ENCODE measurements around the gene SEPSECS.
"Not testable (repeated sequence)": the region's sequence is repeated elsewhere in the genome, so short reads cannot be mapped to it uniquely, and the experiment has no call there.

Gene SEPSECS

DNA sequence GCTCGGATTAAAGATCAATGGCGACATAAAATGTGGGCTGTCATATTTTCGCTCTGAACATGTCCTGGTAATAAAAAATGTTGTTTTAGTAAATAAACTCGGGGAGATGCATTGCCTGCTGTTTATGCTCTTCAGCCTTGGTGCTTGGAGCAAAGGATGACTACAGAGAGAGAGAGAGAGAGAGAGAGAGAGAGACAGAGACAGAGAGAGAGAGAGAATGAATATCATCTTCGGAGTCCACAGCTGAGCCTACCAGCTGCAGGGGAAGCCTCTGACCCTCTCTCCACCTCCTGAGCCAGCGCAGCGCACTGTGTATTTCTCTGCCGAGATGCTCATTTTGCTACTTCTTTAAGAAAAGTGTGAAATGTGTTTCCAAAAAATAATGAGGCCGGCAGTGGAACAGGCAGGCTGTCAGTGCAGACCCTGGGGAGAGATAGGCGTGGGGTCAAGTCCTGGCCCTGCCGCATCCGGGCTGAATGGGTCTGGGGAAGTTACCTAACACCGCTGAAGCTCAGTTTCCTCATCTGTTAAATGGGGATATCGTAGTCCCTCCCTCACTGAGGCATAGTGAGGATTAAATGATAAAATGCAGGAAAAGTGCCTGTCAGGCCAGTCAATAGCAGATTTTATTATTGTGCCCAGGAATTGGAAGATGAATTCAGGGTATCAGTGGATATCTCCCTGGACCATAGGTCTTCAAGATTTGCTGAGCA lies 71.0 kb downstream of the SEPSECS start:
- no peak for TF ChIP-seq ZFX (IDR thresholded peaks at IDR 0.05)
- TF ChIP-seq, protein P1, sequence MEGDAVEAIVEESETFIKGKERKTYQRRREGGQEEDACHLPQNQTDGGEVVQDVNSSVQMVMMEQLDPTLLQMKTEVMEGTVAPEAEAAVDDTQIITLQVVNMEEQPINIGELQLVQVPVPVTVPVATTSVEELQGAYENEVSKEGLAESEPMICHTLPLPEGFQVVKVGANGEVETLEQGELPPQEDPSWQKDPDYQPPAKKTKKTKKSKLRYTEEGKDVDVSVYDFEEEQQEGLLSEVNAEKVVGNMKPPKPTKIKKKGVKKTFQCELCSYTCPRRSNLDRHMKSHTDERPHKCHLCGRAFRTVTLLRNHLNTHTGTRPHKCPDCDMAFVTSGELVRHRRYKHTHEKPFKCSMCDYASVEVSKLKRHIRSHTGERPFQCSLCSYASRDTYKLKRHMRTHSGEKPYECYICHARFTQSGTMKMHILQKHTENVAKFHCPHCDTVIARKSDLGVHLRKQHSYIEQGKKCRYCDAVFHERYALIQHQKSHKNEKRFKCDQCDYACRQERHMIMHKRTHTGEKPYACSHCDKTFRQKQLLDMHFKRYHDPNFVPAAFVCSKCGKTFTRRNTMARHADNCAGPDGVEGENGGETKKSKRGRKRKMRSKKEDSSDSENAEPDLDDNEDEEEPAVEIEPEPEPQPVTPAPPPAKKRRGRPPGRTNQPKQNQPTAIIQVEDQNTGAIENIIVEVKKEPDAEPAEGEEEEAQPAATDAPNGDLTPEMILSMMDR (conservative IDR thresholded peaks at IDR 0.05): no peak
- no peak overlapping the region for H3K27ac ChIP-seq

DNA sequence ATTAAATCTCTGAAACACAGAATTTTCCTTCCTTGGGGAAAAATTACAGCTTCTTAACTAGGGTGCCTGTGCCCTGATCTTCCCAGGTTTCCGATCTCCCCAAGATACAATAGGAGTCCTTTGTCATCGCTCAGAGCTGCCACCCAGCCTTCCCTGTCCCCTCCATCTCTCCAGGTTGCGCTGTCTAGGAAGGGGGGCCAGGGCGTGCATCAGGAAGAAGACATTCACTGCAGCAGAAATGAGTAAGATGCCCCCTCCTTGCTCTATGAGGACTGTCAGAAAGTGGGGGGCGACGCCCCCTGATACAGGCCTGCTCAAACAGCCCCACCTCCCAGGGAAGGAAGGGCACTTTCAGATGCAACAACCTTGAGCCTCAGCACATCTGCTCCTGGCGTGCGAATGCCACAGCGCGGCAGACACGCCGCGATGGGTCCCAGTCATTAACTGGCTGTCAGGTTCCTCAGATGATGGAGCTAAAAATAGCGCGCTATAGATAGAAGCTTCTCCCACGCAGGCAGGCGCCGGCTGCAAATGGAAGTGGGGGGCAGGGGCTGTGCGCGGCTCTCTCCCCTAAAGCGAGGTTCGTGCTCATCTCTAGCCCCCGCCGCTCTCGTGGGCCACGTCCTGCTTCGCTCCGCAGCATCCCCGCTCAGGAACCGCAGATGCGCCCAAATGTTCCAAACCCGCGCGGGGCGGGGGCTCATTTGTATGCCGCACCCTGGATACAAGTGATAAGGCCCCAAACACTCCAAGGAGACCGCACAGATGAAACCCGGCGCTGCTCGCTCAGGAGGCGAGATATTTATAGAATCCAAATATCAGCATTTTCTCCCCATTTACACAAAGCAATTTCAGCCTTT lies 71.9 kb downstream of the SEPSECS start:
- TF ChIP-seq ZFX (IDR thresholded peaks at IDR 0.05): no peak
- TF ChIP-seq, protein P1 (conservative IDR thresholded peaks at IDR 0.05): no peak
- H3K27ac ChIP-seq: no peak overlapping the region

DNA sequence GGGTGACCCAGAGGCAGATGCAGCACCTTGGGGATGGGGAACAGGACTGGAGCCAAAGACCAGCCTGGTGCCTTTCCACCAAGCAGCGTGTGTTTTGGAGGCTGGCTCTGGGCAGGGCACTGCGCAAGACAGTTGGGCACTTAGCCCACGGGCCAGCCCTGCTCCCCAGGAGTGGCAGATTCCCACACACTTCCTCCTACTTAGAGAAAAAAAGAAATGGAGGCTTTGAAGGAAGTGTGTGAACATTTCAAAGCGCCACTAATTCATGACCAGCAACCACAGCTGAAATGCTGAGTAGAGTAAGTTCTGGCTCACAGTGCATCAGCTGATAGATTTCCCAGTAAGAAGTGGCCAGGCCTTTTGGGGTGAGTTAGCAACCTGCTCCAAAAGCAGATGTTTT lies 74.6 kb downstream of the SEPSECS start:
- no peak for TF ChIP-seq ZFX (IDR thresholded peaks at IDR 0.05)
- TF ChIP-seq, protein P1 (conservative IDR thresholded peaks at IDR 0.05): no peak
- no peak overlapping the region for H3K27ac ChIP-seq

DNA sequence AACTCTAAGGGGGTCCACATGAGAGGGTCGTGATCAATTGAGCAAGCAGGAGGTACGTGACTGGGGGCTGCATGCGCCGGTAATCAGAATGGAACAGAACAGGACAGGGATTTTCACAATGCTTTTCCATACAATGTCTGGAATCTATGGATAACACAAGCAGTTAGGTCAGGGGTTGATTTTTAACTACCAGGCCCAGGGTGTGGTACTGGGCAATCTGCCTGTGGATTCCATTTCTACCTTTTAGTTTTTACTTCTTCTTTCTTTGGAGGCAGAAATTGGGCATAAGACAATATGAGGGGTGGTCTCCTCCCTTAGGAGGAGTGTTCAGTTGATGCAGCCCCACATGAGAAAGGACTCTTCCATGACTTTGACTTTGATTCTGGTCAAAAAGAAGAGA lies 76.8 kb downstream of the SEPSECS start:
- not testable (repeated sequence) for H3K27ac ChIP-seq

DNA sequence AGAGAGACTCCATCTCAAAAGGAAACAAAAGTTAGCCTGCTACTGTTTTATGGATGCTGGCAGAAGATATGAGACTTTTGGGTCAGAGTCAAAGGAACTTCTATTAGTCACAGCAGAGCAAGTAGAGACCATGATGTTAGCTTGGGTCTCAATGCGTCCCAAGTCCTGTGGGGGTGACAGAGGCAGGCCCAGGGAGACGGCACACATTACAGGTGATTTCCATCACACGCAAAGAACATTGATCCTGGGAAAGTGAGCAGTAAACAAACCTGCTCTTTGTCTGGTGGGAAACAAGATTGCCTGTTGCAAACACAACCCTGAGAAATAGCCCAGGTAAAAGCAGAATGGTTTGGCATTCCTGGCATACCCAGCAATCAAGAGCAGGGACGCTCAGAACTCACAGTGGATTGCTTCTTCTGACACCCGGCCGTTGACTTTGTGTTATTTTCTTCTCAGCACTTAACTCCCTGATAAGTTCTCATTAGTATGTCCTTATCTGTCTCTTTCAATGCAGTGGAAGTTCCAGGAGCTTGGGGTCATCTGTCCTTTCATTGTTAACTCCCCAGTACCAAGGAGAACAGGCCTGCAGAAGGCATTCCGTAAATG lies 78.3 kb downstream of the SEPSECS start:
- H3K27ac ChIP-seq: no peak overlapping the region
- TF ChIP-seq, protein P1 (conservative IDR thresholded peaks at IDR 0.05): no peak
- TF ChIP-seq ZFX (IDR thresholded peaks at IDR 0.05): no peak

DNA sequence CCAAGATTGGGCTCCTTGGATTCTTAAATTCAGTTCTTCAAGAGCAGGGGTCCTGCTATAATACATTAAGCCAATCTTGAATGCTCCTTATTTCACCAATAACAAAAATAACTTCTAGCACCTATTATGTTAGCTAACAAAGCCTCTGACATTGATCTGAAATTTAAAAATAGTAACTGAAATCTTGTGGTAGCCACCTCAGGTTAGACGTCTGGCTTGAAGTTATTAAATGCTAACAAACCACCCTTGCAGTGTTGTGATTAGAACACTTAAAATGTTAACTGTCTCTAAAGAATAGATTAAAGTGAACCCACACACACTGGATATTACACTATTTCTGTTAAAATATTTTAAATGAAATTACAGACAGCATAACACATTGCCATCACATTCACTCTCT lies 79.7 kb downstream of the SEPSECS start:
- no peak for TF ChIP-seq ZFX (IDR thresholded peaks at IDR 0.05)
- TF ChIP-seq, protein P1 (conservative IDR thresholded peaks at IDR 0.05): no peak
- H3K27ac ChIP-seq: no peak overlapping the region

DNA sequence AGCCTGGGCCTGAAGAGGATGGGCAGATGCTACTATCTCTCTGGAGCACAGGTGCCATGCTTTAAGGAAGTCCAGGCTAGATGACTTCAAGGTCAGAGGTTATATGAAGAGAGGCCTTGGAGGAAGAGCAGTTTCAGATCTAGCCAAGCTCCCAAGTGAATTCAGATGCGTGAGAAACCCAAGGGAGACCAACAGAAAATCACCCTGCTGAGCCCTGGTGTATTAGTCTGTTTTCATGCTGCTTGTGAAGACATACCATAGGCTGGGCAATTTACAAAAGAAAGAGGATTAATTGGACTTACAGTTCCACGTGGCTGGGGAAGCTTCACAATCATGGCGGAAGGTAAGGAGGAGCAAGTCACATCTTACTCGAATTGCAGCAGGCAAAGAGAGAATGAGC lies 81.7 kb downstream of the SEPSECS start:
- no peak overlapping the region for H3K27ac ChIP-seq

More for the DNA sequence above, 81.7 kb downstream of the SEPSECS start:
- no peak for TF ChIP-seq ZFX (IDR thresholded peaks at IDR 0.05)
